ENCODE measurements around the gene NCS1. TPM values are rescaled to one million over a fixed set of nuclear protein-coding genes. Genes with fewer than 3 reads are reported as not detected.
"Not testable (repeated sequence)": the region's sequence is repeated elsewhere in the genome, so short reads cannot be mapped to it uniquely, and the experiment has no call there.

The NCS1 gene
- total and polyA plus RNA-seq, 5 donors from 2014 or later = 0.22 TPM; not detected in 4

- Histone ChIP-seq H3K4me1 (ENCODE audit: control insufficient read depth, insufficient read depth, low read length, poor library complexity, severe bottlenecking) (no peaks in the 10 kb centered on the region), H3K36me3 (ENCODE audit: control insufficient read depth, insufficient read depth, low read length) (no peaks in the 10 kb centered on the region), H3K27ac (ENCODE audit: insufficient read depth, low read length, poor library complexity, severe bottlenecking) (no peak overlapping the region), H3K9me3 (ENCODE audit: control insufficient read depth in 2 of 2, low read length in 2 of 2) (no peaks in the 10 kb centered on the region), H3K4me3 (ENCODE audit: low read depth, low read length) (no peak overlapping the region), H3K27me3 (ENCODE audit: control insufficient read depth, insufficient read depth, low read length) (peaks cover 4% of the 10 kb centered on the region)
- Mint-ChIP-seq H3K9me3 (peaks cover 0 to 2% (median 0%) of the 10 kb centered on the region in 7 donors), H3K36me3 (no peaks in the 10 kb centered on the region), H3K27me3 (peaks cover 30% of the 10 kb centered on the region), H3K27ac (no peak overlapping the region), H3K4me3 (no peak overlapping the region), H3K4me1 (no peaks in the 10 kb centered on the region)
- DNase-seq = no peak
- ATAC-seq (ENCODE audit: low read depth in 2 of 2) = no peak
Observed at GRCh38 chr9:130275156-130275555, 103.0 kb downstream of the NCS1 start.

GRCh38 chr9:130276121-130276520, 103.9 kb downstream of the NCS1 start:
- Mint-ChIP-seq H3K27ac (no peak overlapping the region), H3K36me3 (no peaks in the 10 kb centered on the region), H3K4me3 (no peak overlapping the region), H3K4me1 (no peaks in the 10 kb centered on the region), H3K9me3 (peaks cover 0 to 2% (median 0%) of the 10 kb centered on the region in 7 donors), H3K27me3 (peaks cover 21% of the 10 kb centered on the region)
- no peak for ATAC-seq (ENCODE audit: low read depth in 2 of 2)
- Histone ChIP-seq H3K9me3 (ENCODE audit: control insufficient read depth in 2 of 2, low read length in 2 of 2) (no peaks in the 10 kb centered on the region), H3K27ac (ENCODE audit: insufficient read depth, low read length, poor library complexity, severe bottlenecking) (no peak overlapping the region), H3K36me3 (ENCODE audit: control insufficient read depth, insufficient read depth, low read length) (no peaks in the 10 kb centered on the region), H3K27me3 (ENCODE audit: control insufficient read depth, insufficient read depth, low read length) (peaks cover 4% of the 10 kb centered on the region), H3K4me1 (ENCODE audit: control insufficient read depth, insufficient read depth, low read length, poor library complexity, severe bottlenecking) (no peaks in the 10 kb centered on the region), H3K4me3 (ENCODE audit: low read depth, low read length) (no peak overlapping the region)
- DNase-seq = no peak

- H3K9me3 ChIP-seq (ENCODE audit: control insufficient read depth in 2 of 2, low read length in 2 of 2) = no peaks in the 10 kb centered on the region
- peaks cover 16% of the 10 kb centered on the region for H3K27me3 Mint-ChIP-seq
- peaks cover 0 to 2% (median 0%) of the 10 kb centered on the region in 7 donors for H3K9me3 Mint-ChIP-seq
- H3K27ac Mint-ChIP-seq = no peak overlapping the region
- no peak for DNase-seq
- H3K4me1 Mint-ChIP-seq = no peaks in the 10 kb centered on the region
- no peak overlapping the region for H3K4me3 ChIP-seq (ENCODE audit: low read depth, low read length)
- no peaks in the 10 kb centered on the region for H3K4me1 ChIP-seq (ENCODE audit: control insufficient read depth, insufficient read depth, low read length, poor library complexity, severe bottlenecking)
- no peak for ATAC-seq (ENCODE audit: low read depth in 2 of 2)
- H3K27me3 ChIP-seq (ENCODE audit: control insufficient read depth, insufficient read depth, low read length) = no peaks in the 10 kb centered on the region
- no peaks in the 10 kb centered on the region for H3K36me3 Mint-ChIP-seq
- H3K27ac ChIP-seq (ENCODE audit: insufficient read depth, low read length, poor library complexity, severe bottlenecking) = no peak overlapping the region
- no peak overlapping the region for H3K4me3 Mint-ChIP-seq
- no peaks in the 10 kb centered on the region for H3K36me3 ChIP-seq (ENCODE audit: control insufficient read depth, insufficient read depth, low read length)
Observed at GRCh38 chr9:130276955-130277354, 104.8 kb downstream of the NCS1 start.

GRCh38 chr9:130277525-130277924, 105.3 kb downstream of the NCS1 start:
- not testable (repeated sequence) for ATAC-seq (ENCODE audit: low read depth in 2 of 2); H3K27ac Mint-ChIP-seq; H3K27me3 ChIP-seq (ENCODE audit: control insufficient read depth, insufficient read depth, low read length); H3K4me3 Mint-ChIP-seq; H3K9me3 ChIP-seq (ENCODE audit: control insufficient read depth in 2 of 2, low read length in 2 of 2); H3K9me3 Mint-ChIP-seq; H3K4me1 ChIP-seq (ENCODE audit: control insufficient read depth, insufficient read depth, low read length, poor library complexity, severe bottlenecking); H3K4me1 Mint-ChIP-seq; H3K27ac ChIP-seq (ENCODE audit: insufficient read depth, low read length, poor library complexity, severe bottlenecking); H3K4me3 ChIP-seq (ENCODE audit: low read depth, low read length); H3K36me3 Mint-ChIP-seq; H3K36me3 ChIP-seq (ENCODE audit: control insufficient read depth, insufficient read depth, low read length); DNase-seq
- H3K27me3 Mint-ChIP-seq = peaks cover 14% of the 10 kb centered on the region

GRCh38 chr9:130283539-130284248, 111.5 kb downstream of the NCS1 start:
- Mint-ChIP-seq H3K4me3 (no peak overlapping the region), H3K27me3 (peaks cover 9% of the 10 kb centered on the region), H3K36me3 (no peaks in the 10 kb centered on the region), H3K9me3 (no peaks in the 10 kb centered on the region), H3K4me1 (no peaks in the 10 kb centered on the region), H3K27ac (no peak overlapping the region)
- DNase-seq = no peak
- Histone ChIP-seq H3K27ac (ENCODE audit: insufficient read depth, low read length, poor library complexity, severe bottlenecking) (no peak overlapping the region), H3K4me1 (ENCODE audit: control insufficient read depth, insufficient read depth, low read length, poor library complexity, severe bottlenecking) (no peaks in the 10 kb centered on the region), H3K36me3 (ENCODE audit: control insufficient read depth, insufficient read depth, low read length) (no peaks in the 10 kb centered on the region), H3K27me3 (ENCODE audit: control insufficient read depth, insufficient read depth, low read length) (no peaks in the 10 kb centered on the region), H3K9me3 (ENCODE audit: control insufficient read depth in 2 of 2, low read length in 2 of 2) (no peaks in the 10 kb centered on the region), H3K4me3 (ENCODE audit: low read depth, low read length) (no peak overlapping the region)
- no peak for ATAC-seq (ENCODE audit: low read depth in 2 of 2)

- ATAC-seq (ENCODE audit: low read depth in 2 of 2) = no peak
- Histone ChIP-seq H3K4me3 (ENCODE audit: low read depth, low read length) (no peak overlapping the region), H3K4me1 (ENCODE audit: control insufficient read depth, insufficient read depth, low read length, poor library complexity, severe bottlenecking) (no peaks in the 10 kb centered on the region), H3K36me3 (ENCODE audit: control insufficient read depth, insufficient read depth, low read length) (no peaks in the 10 kb centered on the region), H3K27ac (ENCODE audit: insufficient read depth, low read length, poor library complexity, severe bottlenecking) (no peak overlapping the region), H3K9me3 (ENCODE audit: control insufficient read depth in 2 of 2, low read length in 2 of 2) (no peaks in the 10 kb centered on the region), H3K27me3 (ENCODE audit: control insufficient read depth, insufficient read depth, low read length) (no peaks in the 10 kb centered on the region)
- Mint-ChIP-seq H3K4me3 (no peak overlapping the region), H3K36me3 (no peaks in the 10 kb centered on the region), H3K9me3 (no peaks in the 10 kb centered on the region), H3K4me1 (no peaks in the 10 kb centered on the region), H3K27me3 (peaks cover 10% of the 10 kb centered on the region), H3K27ac (no peak overlapping the region)
- no peak for DNase-seq
Observed at GRCh38 chr9:130284249-130284625, 112.0 kb downstream of the NCS1 start.

- H3K36me3 Mint-ChIP-seq = no peaks in the 10 kb centered on the region
- peaks cover 7% of the 10 kb centered on the region for H3K27me3 Mint-ChIP-seq
- no peaks in the 10 kb centered on the region for H3K4me1 Mint-ChIP-seq
- no peaks in the 10 kb centered on the region for H3K9me3 Mint-ChIP-seq
- Histone ChIP-seq H3K9me3 (ENCODE audit: control insufficient read depth in 2 of 2, low read length in 2 of 2) (no peaks in the 10 kb centered on the region), H3K27me3 (ENCODE audit: control insufficient read depth, insufficient read depth, low read length) (no peaks in the 10 kb centered on the region), H3K4me3 (ENCODE audit: low read depth, low read length) (no peak overlapping the region), H3K36me3 (ENCODE audit: control insufficient read depth, insufficient read depth, low read length) (no peaks in the 10 kb centered on the region), H3K4me1 (ENCODE audit: control insufficient read depth, insufficient read depth, low read length, poor library complexity, severe bottlenecking) (no peaks in the 10 kb centered on the region), H3K27ac (ENCODE audit: insufficient read depth, low read length, poor library complexity, severe bottlenecking) (no peak overlapping the region)
- no peak for DNase-seq
- ATAC-seq (ENCODE audit: low read depth in 2 of 2) = no peak
- H3K27ac Mint-ChIP-seq = no peak overlapping the region
- H3K4me3 Mint-ChIP-seq = no peak overlapping the region
Observed at GRCh38 chr9:130284690-130285089, 112.5 kb downstream of the NCS1 start.

- H3K9me3 ChIP-seq (ENCODE audit: control insufficient read depth in 2 of 2, low read length in 2 of 2) = no peaks in the 10 kb centered on the region
- H3K27me3 ChIP-seq (ENCODE audit: control insufficient read depth, insufficient read depth, low read length) = no peaks in the 10 kb centered on the region
- no peaks in the 10 kb centered on the region for H3K9me3 Mint-ChIP-seq
- no peak overlapping the region for H3K27ac Mint-ChIP-seq
- no peaks in the 10 kb centered on the region for H3K4me1 ChIP-seq (ENCODE audit: control insufficient read depth, insufficient read depth, low read length, poor library complexity, severe bottlenecking)
- no peaks in the 10 kb centered on the region for H3K36me3 ChIP-seq (ENCODE audit: control insufficient read depth, insufficient read depth, low read length)
- no peak overlapping the region for H3K4me3 Mint-ChIP-seq
- H3K4me1 Mint-ChIP-seq = no peaks in the 10 kb centered on the region
- H3K36me3 Mint-ChIP-seq = no peaks in the 10 kb centered on the region
- ATAC-seq (ENCODE audit: low read depth in 2 of 2) (no peak), DNase-seq (no peak)
- H3K27me3 Mint-ChIP-seq = peaks cover 6% of the 10 kb centered on the region
- H3K27ac ChIP-seq (ENCODE audit: insufficient read depth, low read length, poor library complexity, severe bottlenecking) = no peak overlapping the region
- H3K4me3 ChIP-seq (ENCODE audit: low read depth, low read length) = no peak overlapping the region
Observed at GRCh38 chr9:130285271-130285670, 113.1 kb downstream of the NCS1 start.
